K562 (cell line): ENCODE data around the gene TMEM116. TPM values are rescaled to one million over a fixed set of nuclear protein-coding genes. Genes with fewer than 3 reads are reported as not detected.
A peak's percentile ranks its signal among the peaks of the same experiment; 100 is the strongest.

Experiments
- ATAC-seq: fragments of 200-7000 bp; cut with Tn5 transposase; 3 replicates; pipeline ENCODE4 v1.9.1; 2020; ENCODE audit warnings: moderate library complexity
- BruUV-seq: library from RNA; stranded (reverse); fragments of 400-500 nt; replicated peaks from 2 replicates; lab custom pipeline; 2021; lab: Mats Ljungman, UMichigan
- CTCF ChIA-PET: fragments of 300-600 bp; formaldehyde crosslinking; extraction: SDS; loops from one replicate; lab custom pipeline; 2021; ENCODE audit warnings: low intra/inter-chr PET ratio; lab: Yijun Ruan, JAX
- POLR2A ChIA-PET: fragments of 300-600, 350-650 bp; sonication (Branson Sonifier 250); formaldehyde crosslinking; extraction: SDS; loops from one replicate; lab custom pipeline; 2021; ENCODE audit warnings: antibody characterized with exemption, inconsistent platforms; lab: Yijun Ruan, JAX
- DNase-seq, 4 experiments: peaks; one replicate each; pipeline versions ENCODE4 v3.0.0 to v3.0.0-alpha.2; 2011 to 2018; ENCODE audit warnings: low spot score in 3 of 4, mixed read lengths in 3 of 4; ENCODE audit errors: extremely low read depth in 1 of 4
- FAIRE-seq: peaks from 2 replicates; lab custom pipeline; 2011; peaks lifted over from hg19 to GRCh38; lab: Jason Lieb, UNC
- H2AFZ ChIP-seq: 2 replicates; pipeline ENCODE4 v1.6.0; 2011; ENCODE audit warnings: low read depth, low read length, control low read depth, inconsistent platforms
- H3K27ac ChIP-seq: fragments of 200-600 bp; 3 replicates; pipeline ENCODE4 v1.8.0; 2011; ENCODE audit warnings: low read depth, mild to moderate bottlenecking, control low read depth, inconsistent platforms, low read length, moderate library complexity, mixed read lengths; ENCODE audit errors: extremely low read depth
- H3K27me3 ChIP-seq, 2 experiments: fragments of 300-600 bp in 1 of 2; 2 replicates in 1 of 2; 3 replicates in 1 of 2; pipeline versions ENCODE4 v1.6.0 to v1.8.0; 2011; ENCODE audit warnings: inconsistent platforms in 2 of 2, low read length in 2 of 2, mild to moderate bottlenecking in 1 of 2, mixed read lengths in 1 of 2, moderate library complexity in 1 of 2; ENCODE audit not compliant: control insufficient read depth in 2 of 2, insufficient read depth in 2 of 2
- H3K36me3 ChIP-seq: fragments of 300-600 bp; 3 replicates; pipeline ENCODE4 v1.8.0; 2011; ENCODE audit warnings: mild to moderate bottlenecking, low read length, inconsistent platforms; ENCODE audit not compliant: control insufficient read depth, insufficient read depth
- H3K4me1 ChIP-seq, 2 experiments: fragments of 200-600 bp in 1 of 2; replicated peaks in 1 of 2; 2 replicates in 1 of 2; 3 replicates in 1 of 2; pipeline versions ENCODE4 v1.5.1 to v1.8.0; 2011; ENCODE audit warnings: inconsistent platforms in 2 of 2, low read length in 2 of 2, mild to moderate bottlenecking in 1 of 2, mixed read lengths in 1 of 2, moderate library complexity in 1 of 2; ENCODE audit not compliant: control insufficient read depth in 2 of 2, insufficient read depth in 2 of 2
- H3K4me2 ChIP-seq: 2 replicates; pipeline ENCODE4 v1.6.1; 2011; ENCODE audit warnings: low read length, control low read depth, inconsistent platforms, mixed read lengths; ENCODE audit not compliant: insufficient read depth
- H3K4me3 ChIP-seq: fragments of 200-600 bp; sonication (generic), shearing (Covaris generic); 2 replicates; pipeline ENCODE4 v1.5.1; 2016; ENCODE audit warnings: control low read depth, inconsistent platforms
- H3K79me2 ChIP-seq: fragments of 200-600 bp; 3 replicates; pipeline ENCODE4 v1.8.0; 2011; ENCODE audit warnings: low read length, inconsistent platforms; ENCODE audit not compliant: control insufficient read depth, insufficient read depth
- H3K9ac ChIP-seq, 2 experiments: 2 replicates each; pipeline versions ENCODE4 v1.6.0 to v1.6.1; 2011; ENCODE audit warnings: low read depth in 2 of 2, low read length in 2 of 2, control low read depth in 1 of 2, inconsistent platforms in 1 of 2, mild to moderate bottlenecking in 1 of 2, mixed read lengths in 1 of 2; ENCODE audit not compliant: insufficient read depth in 1 of 2
- H3K9me1 ChIP-seq: one replicate; pipeline ENCODE4 v1.6.0; 2011; ENCODE audit warnings: inconsistent platforms, mild to moderate bottlenecking, low read length, moderate library complexity; ENCODE audit not compliant: control insufficient read depth, insufficient read depth
- H3K9me3 ChIP-seq: replicated peaks from 2 replicates; pipeline ENCODE4 v1.5.1; 2011; ENCODE audit warnings: low read depth, low read length, inconsistent platforms; ENCODE audit not compliant: control insufficient read depth, insufficient read depth
- H4K20me1 ChIP-seq: replicated peaks from 2 replicates; pipeline ENCODE4 v1.6.1; 2011; ENCODE audit warnings: low read length, inconsistent platforms, mixed read lengths; ENCODE audit not compliant: control insufficient read depth, insufficient read depth
- CTCF ChIP-seq, 3 experiments: IDR thresholded peaks in 2 of 3; conservative IDR thresholded peaks in 1 of 3; 2 replicates each; pipeline ENCODE4 v1.5.1; 2011 to 2012; ENCODE audit warnings: low read length in 3 of 3, mild to moderate bottlenecking in 3 of 3, control low read depth in 2 of 3, improper control_type of control experiment in 1 of 3, inconsistent platforms in 1 of 3, low read depth in 1 of 3, mixed read lengths in 1 of 3, moderate library complexity in 1 of 3; ENCODE audit not compliant: insufficient read depth in 2 of 3
- GTF2E2 ChIP-seq: fragments of 200-800 bp; sonication (Bioruptor generic); IDR thresholded peaks from 2 replicates; pipeline ENCODE4 v1.6.1; 2016; ENCODE audit warnings: missing genetic modification characterization, missing compliant biosample characterization
- KDM2B ChIP-seq: fragments of 250-450 bp; sonication (Bioruptor Pico); IDR thresholded peaks from 2 replicates; pipeline ENCODE4 v1.8.0; 2021; ENCODE audit warnings: mild to moderate bottlenecking, moderate library complexity
- LCOR ChIP-seq: sonication (generic); formaldehyde crosslinking; IDR thresholded peaks from 2 replicates; pipeline ENCODE4 v1.8.0; 2022; ENCODE audit warnings: mild to moderate bottlenecking, missing genetic modification reagents
- SMARCB1 ChIP-seq: IDR thresholded peaks from 2 replicates; pipeline ENCODE4 v1.6.1; 2011; ENCODE audit warnings: improper control_type of control experiment, low read depth; ENCODE audit not compliant: insufficient read length
- ZBTB33 ChIP-seq: sonication (generic); formaldehyde crosslinking; IDR thresholded peaks from 2 replicates; pipeline ENCODE4 v1.8.1; 2023; ENCODE audit warnings: mild to moderate bottlenecking, missing genetic modification reagents
- ZNF121 ChIP-seq: sonication (generic); formaldehyde crosslinking; conservative IDR thresholded peaks from 2 replicates; pipeline ENCODE4 v1.8.0; 2022; ENCODE audit warnings: missing genetic modification reagents
- ZNF239 ChIP-seq: fragments of 250-450 bp; sonication (Bioruptor Pico); IDR thresholded peaks from 2 replicates; pipeline ENCODE4 v1.4.0; 2020; ENCODE audit warnings: mild to moderate bottlenecking
- ZNF384 ChIP-seq: IDR thresholded peaks from 2 replicates; pipeline ENCODE4 v1.6.1; 2012; ENCODE audit warnings: low read depth, low read length, improper control_type of control experiment
- ZNF444 ChIP-seq: fragments of 250-450 bp; sonication (Bioruptor Pico); IDR thresholded peaks from 2 replicates; pipeline ENCODE4 v1.4.0; 2020; ENCODE audit warnings: mild to moderate bottlenecking, moderate library complexity
- WGBS: fragments of 100-300 bp; shearing (Covaris generic); methylation state at CpG from one replicate; pipeline ENCODE4 v1.1.6; 2016; ENCODE audit warnings: low coverage, mixed read lengths; ENCODE audit not compliant: insufficient coverage; ENCODE audit errors: missing lambda C conversion rate; 5-methylcytosine and 5-hydroxymethylcytosine counted together
- in situ Hi-C: fragments of 300-500 bp; cut with MboI; formaldehyde crosslinking; loops from 4 replicates; pipeline ENCODE4 v1.15.0; 2018; ENCODE audit warnings: inconsistent platforms, mixed read lengths
- intact Hi-C: fragments of 100-400 bp; cut with micrococcal nuclease; formaldehyde crosslinking; loops from 2 replicates; pipeline ENCODE4 v1.14.2; 2022
- polyA plus RNA-seq, 8 experiments: library from polyadenylated mRNA; depleted of rRNA in 4 of 8; stranded (reverse) in 5 of 8; unstranded in 3 of 8; fragments of >200 nt; fragmentation: Nextera tagmentation in 2 of 8; fragmentation: Illumina TruSeq in 1 of 8; extraction: Ambion mirVana in 2 of 8; extraction: Trizol in 1 of 8; gene quantifications; 2 replicates each; pipeline versions ENCODE4 v1.2.1 to v1.2.3, GENCODE V29; 2011 to 2014; ENCODE audit warnings: inconsistent platforms in 1 of 8, missing spikeins in 1 of 8
- total RNA-seq, 7 experiments: library from RNA; depleted of rRNA in 6 of 7; stranded (reverse); fragments of >200 nt in 6 of 7; fragmentation: Illumina TruSeq in 2 of 7; extraction: Trizol in 2 of 7; gene quantifications; 2 replicates each; pipeline versions ENCODE4 v1.2.1 to v1.2.3, GENCODE V29; 2011 to 2021; ENCODE audit warnings: low replicate concordance in 1 of 7
- TF ChIP-seq, protein P1 (sequence below): sonication (generic); formaldehyde crosslinking; IDR thresholded peaks from 2 replicates; pipeline ENCODE4 v1.8.0; 2022; ENCODE audit warnings: mild to moderate bottlenecking, missing genetic modification reagents
- TF ChIP-seq, protein P2 (sequence below): fragments of 250-450 bp; sonication (Bioruptor Pico); IDR thresholded peaks from 2 replicates; pipeline ENCODE4 v1.4.0; 2020; ENCODE audit warnings: mild to moderate bottlenecking, moderate library complexity, borderline replicate concordance
- TF ChIP-seq, protein P3 (sequence below): fragments of 200-800 bp; sonication (Bioruptor generic); IDR thresholded peaks from 2 replicates; pipeline ENCODE4 v1.6.1; 2017; ENCODE audit warnings: missing genetic modification characterization, missing compliant biosample characterization

TMEM116 gene
- total and polyA plus RNA-seq, 9 of the 15 experiments (the other 6 are each of a cell fraction or from before 2014, with no cell fraction given): 5.2 to 78.6 (median 13.9) TPM

- 38% methylated on average over 9 of the region's 9 CpGs for WGBS
- peak overlapping the region; percentile 66 for H3K27ac ChIP-seq
- H3K4me2 ChIP-seq: peak overlapping the region; percentile 22
- peak; percentile 36 for ATAC-seq
- no peaks in the 10 kb centered on the region for H3K27me3 ChIP-seq
- H3K9me3 ChIP-seq: no peaks in the 10 kb centered on the region
- no peaks in the 10 kb centered on the region for H3K9me1 ChIP-seq
- intact Hi-C loops (no loop called here), in situ Hi-C loops (loop anchor here (5.0 kb wide), 1 partner anchor 56 kb away; no protein-coding TSS in a partner anchor)
- H4K20me1 ChIP-seq: no peaks in the 10 kb centered on the region
- peaks cover 46% of the 10 kb centered on the region for H3K79me2 ChIP-seq
- POLR2A ChIA-PET: interaction anchor here (1.1 to 1.3 kb wide), 2 partner anchors 9 to 11 kb away, joined by 3 read pairs; no protein-coding TSS in a partner anchor
- H3K9ac ChIP-seq: peak overlapping the region; percentile 29 to 40; a peak in 2 of 4 replicates
- no peak overlapping the region for H3K4me3 ChIP-seq
- no peak for FAIRE-seq
- DNase-seq: peak in 1 of 4 experiments; percentile 70
- H3K36me3 ChIP-seq: 0 out of 3 replicates have a peak, but pooled peaks cover 9% of the 10 kb centered on the region
- no TSS peak for BruUV-seq
- CTCF ChIA-PET: interaction anchor here (1.0 kb wide), 1 partner anchor 63 kb away, joined by 3 read pairs; no protein-coding TSS in a partner anchor
- peaks cover 33 to 36% of the 10 kb centered on the region in 2 experiments; a peak in 4 of 5 replicates for H3K4me1 ChIP-seq
- peak overlapping the region; percentile 48; the same call in 1 of the 2 replicates for H2AFZ ChIP-seq
- TF ChIP-seq ZNF239 (CRISPR knock-in tag) (no peak), LCOR (CRISPR knock-in tag) (0 out of 2 replicates have a peak, but pooled peaks have one; percentile 36), ZNF121 (CRISPR knock-in tag) (no peak), SMARCB1 (no peak), ZNF384 (0 out of 2 replicates have a peak, but pooled peaks have one; percentile 13), ZNF444 (CRISPR knock-in tag) (no peak), KDM2B (CRISPR knock-in tag) (no peak), GTF2E2 (tag) (no peak), ZBTB33 (CRISPR knock-in tag) (peak; percentile 65; the same call in 1 of the 2 replicates), CTCF (IDR thresholded peaks at IDR 0.05 in 2 of 3, conservative IDR thresholded peaks at IDR 0.05 in 1 of 3; ENCODE audit: insufficient read depth in 2 of 3, low read depth in 1 of 3, low read length in 3 of 3) (no peak)
- TF ChIP-seq, protein P1, sequence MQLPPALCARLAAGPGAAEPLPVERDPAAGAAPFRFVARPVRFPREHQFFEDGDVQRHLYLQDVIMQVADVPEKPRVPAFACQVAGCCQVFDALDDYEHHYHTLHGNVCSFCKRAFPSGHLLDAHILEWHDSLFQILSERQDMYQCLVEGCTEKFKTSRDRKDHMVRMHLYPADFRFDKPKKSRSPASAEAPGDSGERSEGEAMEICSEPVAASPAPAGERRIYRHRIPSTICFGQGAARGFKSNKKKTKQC (CRISPR knock-in tag): no peak
- TF ChIP-seq, protein P2, sequence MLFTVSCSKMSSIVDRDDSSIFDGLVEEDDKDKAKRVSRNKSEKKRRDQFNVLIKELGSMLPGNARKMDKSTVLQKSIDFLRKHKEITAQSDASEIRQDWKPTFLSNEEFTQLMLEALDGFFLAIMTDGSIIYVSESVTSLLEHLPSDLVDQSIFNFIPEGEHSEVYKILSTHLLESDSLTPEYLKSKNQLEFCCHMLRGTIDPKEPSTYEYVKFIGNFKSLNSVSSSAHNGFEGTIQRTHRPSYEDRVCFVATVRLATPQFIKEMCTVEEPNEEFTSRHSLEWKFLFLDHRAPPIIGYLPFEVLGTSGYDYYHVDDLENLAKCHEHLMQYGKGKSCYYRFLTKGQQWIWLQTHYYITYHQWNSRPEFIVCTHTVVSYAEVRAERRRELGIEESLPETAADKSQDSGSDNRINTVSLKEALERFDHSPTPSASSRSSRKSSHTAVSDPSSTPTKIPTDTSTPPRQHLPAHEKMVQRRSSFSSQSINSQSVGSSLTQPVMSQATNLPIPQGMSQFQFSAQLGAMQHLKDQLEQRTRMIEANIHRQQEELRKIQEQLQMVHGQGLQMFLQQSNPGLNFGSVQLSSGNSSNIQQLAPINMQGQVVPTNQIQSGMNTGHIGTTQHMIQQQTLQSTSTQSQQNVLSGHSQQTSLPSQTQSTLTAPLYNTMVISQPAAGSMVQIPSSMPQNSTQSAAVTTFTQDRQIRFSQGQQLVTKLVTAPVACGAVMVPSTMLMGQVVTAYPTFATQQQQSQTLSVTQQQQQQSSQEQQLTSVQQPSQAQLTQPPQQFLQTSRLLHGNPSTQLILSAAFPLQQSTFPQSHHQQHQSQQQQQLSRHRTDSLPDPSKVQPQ: no peak
- TF ChIP-seq, protein P3, sequence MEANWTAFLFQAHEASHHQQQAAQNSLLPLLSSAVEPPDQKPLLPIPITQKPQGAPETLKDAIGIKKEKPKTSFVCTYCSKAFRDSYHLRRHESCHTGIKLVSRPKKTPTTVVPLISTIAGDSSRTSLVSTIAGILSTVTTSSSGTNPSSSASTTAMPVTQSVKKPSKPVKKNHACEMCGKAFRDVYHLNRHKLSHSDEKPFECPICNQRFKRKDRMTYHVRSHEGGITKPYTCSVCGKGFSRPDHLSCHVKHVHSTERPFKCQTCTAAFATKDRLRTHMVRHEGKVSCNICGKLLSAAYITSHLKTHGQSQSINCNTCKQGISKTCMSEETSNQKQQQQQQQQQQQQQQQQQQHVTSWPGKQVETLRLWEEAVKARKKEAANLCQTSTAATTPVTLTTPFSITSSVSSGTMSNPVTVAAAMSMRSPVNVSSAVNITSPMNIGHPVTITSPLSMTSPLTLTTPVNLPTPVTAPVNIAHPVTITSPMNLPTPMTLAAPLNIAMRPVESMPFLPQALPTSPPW (CRISPR knock-in tag): no peak
These were observed 5.0 kb downstream of the TMEM116 start for GRCh38 chr12:112007945-112008344.
